HCT116 (cell line): ENCODE measurements around the gene VEPH1.

ENCODE experiments used
- ATF3 ChIP-seq: IDR thresholded peaks from 2 replicates; pipeline ENCODE4 v1.6.1; 2012
- EZH2 ChIP-seq: fragments of 200-600 bp; sonication (generic); IDR thresholded peaks from 2 replicates; pipeline ENCODE4 v1.6.1; 2017; ENCODE audit warnings: antibody characterized with exemption, mixed run types
- POLR2A ChIP-seq: IDR thresholded peaks from 2 replicates; pipeline ENCODE4 v1.7.0; 2011; ENCODE audit warnings: borderline replicate concordance; ENCODE audit not compliant: insufficient read depth, insufficient read length; ENCODE audit errors: extremely low read depth
- POLR2AphosphoS5 ChIP-seq: IDR thresholded peaks from 2 replicates; pipeline ENCODE4 v1.6.1; 2011; ENCODE audit warnings: mild to moderate bottlenecking, low read depth, low read length, moderate library complexity
- TCF7L2 ChIP-seq: IDR thresholded peaks from 2 replicates; pipeline ENCODE4 v1.7.0; 2011; ENCODE audit warnings: borderline replicate concordance, inconsistent platforms; ENCODE audit not compliant: insufficient read depth, insufficient read length; ENCODE audit errors: extremely low read depth
- TF ChIP-seq, protein P1 (sequence below), 3 experiments: fragments of 200-600 bp in 1 of 3; sonication (generic) in 1 of 3; IDR thresholded peaks in 2 of 3; conservative IDR thresholded peaks in 1 of 3; 2 replicates each; pipeline ENCODE4 v1.5.1; 2012 to 2017; ENCODE audit warnings: low read depth in 2 of 3, low read length in 2 of 3, antibody characterized with exemption in 1 of 3, borderline replicate concordance in 1 of 3, control low read depth in 1 of 3, mild to moderate bottlenecking in 1 of 3, mixed read lengths in 1 of 3, mixed run types in 1 of 3, moderate library complexity in 1 of 3; ENCODE audit not compliant: insufficient read depth in 1 of 3

- TF ChIP-seq, protein P1, sequence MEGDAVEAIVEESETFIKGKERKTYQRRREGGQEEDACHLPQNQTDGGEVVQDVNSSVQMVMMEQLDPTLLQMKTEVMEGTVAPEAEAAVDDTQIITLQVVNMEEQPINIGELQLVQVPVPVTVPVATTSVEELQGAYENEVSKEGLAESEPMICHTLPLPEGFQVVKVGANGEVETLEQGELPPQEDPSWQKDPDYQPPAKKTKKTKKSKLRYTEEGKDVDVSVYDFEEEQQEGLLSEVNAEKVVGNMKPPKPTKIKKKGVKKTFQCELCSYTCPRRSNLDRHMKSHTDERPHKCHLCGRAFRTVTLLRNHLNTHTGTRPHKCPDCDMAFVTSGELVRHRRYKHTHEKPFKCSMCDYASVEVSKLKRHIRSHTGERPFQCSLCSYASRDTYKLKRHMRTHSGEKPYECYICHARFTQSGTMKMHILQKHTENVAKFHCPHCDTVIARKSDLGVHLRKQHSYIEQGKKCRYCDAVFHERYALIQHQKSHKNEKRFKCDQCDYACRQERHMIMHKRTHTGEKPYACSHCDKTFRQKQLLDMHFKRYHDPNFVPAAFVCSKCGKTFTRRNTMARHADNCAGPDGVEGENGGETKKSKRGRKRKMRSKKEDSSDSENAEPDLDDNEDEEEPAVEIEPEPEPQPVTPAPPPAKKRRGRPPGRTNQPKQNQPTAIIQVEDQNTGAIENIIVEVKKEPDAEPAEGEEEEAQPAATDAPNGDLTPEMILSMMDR (IDR thresholded peaks at IDR 0.05 in 2 of 3, conservative IDR thresholded peaks at IDR 0.05 in 1 of 3; ENCODE audit: borderline replicate concordance in 1 of 3, insufficient read depth in 1 of 3, low read depth in 2 of 3, low read length in 2 of 3), result no peak
- TF ChIP-seq EZH2 (no peak), ATF3 (no peak), POLR2AphosphoS5 (no peak), TCF7L2 (no peak), POLR2A (no peak)
These were observed 237.3 kb downstream of the VEPH1 start for GRCh38 chr3:157265931-157266330.
